ENCODE data around the gene DLG2. TPM values are rescaled to one million over a fixed set of nuclear protein-coding genes. Genes with fewer than 3 reads are reported as not detected.

Gene DLG2
- polyA plus RNA-seq, 1 donor = 8.1 TPM

DNA sequence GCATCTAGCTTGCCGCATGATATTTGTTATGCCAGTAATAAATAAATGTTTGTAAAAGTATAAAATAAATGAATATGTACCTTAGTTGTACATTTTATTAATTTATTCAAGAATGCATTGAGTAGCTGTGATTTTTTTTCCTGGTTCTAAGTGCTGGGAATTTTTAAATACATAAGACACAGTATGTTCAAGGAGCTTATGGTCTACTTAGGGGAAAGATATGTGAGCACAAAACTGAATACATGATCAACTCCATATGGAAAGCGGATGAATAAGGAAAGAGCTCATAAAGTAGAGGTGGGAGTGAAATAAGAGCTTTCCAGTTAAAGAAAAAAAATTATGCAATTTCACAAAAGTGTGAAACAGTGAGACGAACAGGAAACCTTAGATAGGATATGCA is 1396.7 kb downstream of the DLG2 start:
- WGBS (ENCODE audit: insufficient coverage, low lambda C conversion rate) = 78% methylated on average over 3 of the region's 3 CpGs
- Histone ChIP-seq H3K36me3 (ENCODE audit: control insufficient read depth, insufficient read depth, low read length) (no peaks in the 10 kb centered on the region), H3K4me1 (ENCODE audit: control insufficient read depth, insufficient read depth, low read length) (no peaks in the 10 kb centered on the region), H3K27me3 (ENCODE audit: control insufficient read depth, insufficient read depth, low read length) (no peaks in the 10 kb centered on the region), H3K27ac (ENCODE audit: low read length) (no peak overlapping the region), H3K9me3 (ENCODE audit: control insufficient read depth, low read depth, low read length) (no peaks in the 10 kb centered on the region), H3K4me3 (ENCODE audit: low read length) (no peak overlapping the region)
- no peak for DNase-seq

DNA sequence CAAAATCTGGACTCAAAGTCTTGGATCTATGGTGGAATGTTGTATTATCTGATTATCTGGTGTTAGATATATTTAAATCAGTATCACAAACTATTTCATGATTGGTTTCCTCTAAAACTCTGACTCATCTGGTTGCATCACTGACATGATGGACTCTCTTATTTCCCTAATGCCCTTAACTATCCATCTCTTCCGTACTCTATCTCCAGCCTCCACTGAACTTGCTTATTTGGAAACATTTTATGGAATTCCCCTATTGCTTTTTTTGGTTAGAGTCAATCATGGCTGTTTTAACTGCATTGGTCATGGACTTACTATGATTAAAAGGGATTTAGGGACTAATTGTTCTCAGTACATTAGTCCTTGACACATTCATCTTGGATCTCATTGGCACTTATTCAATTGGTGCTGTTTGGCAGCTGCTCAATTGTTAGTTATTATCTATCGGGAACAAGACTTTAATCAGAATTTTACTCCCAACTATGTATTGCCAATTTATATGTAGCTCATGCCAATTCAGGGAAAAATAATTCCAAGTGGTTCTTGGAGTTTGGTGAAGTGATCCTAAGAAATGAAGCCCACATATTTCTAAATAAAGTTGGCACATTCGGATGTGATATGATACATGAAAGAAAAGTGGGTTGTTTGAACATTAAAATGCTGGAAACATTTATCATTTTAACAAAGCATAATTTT is 1399.0 kb downstream of the DLG2 start:
- no peak overlapping the region for H3K4me3 ChIP-seq (ENCODE audit: low read length)
- H3K27me3 ChIP-seq (ENCODE audit: control insufficient read depth, insufficient read depth, low read length) = no peaks in the 10 kb centered on the region
- 83% methylated on average over 3 of the region's 3 CpGs for WGBS (ENCODE audit: insufficient coverage, low lambda C conversion rate)
- H3K4me1 ChIP-seq (ENCODE audit: control insufficient read depth, insufficient read depth, low read length) = no peaks in the 10 kb centered on the region
- DNase-seq = no peak
- H3K9me3 ChIP-seq (ENCODE audit: control insufficient read depth, low read depth, low read length) = no peaks in the 10 kb centered on the region
- H3K36me3 ChIP-seq (ENCODE audit: control insufficient read depth, insufficient read depth, low read length) = no peaks in the 10 kb centered on the region
- H3K27ac ChIP-seq (ENCODE audit: low read length) = no peak overlapping the region

DNA sequence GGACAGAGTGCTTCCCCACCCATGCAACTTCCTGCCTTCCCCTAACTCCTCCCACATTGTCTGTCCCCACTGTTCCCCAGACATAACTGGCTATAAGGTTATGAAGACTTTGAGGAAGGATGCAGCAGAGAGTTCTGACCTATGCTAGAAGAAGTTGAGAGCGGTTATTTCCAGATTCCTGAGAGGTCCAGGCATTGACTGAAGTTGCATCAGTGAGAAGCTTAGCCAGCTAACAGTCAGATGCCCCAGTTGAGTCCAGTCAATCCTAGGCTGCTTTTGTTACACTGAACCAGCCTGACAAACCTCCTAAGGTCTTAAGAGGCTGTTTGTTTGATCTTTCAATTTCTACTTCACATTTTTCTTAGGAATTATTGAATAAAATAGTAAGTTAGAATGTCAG is 1403.1 kb downstream of the DLG2 start:
- Histone ChIP-seq H3K4me3 (ENCODE audit: low read length) (no peak overlapping the region), H3K4me1 (ENCODE audit: control insufficient read depth, insufficient read depth, low read length) (no peaks in the 10 kb centered on the region), H3K27ac (ENCODE audit: low read length) (no peak overlapping the region), H3K9me3 (ENCODE audit: control insufficient read depth, low read depth, low read length) (no peaks in the 10 kb centered on the region), H3K36me3 (ENCODE audit: control insufficient read depth, insufficient read depth, low read length) (no peaks in the 10 kb centered on the region), H3K27me3 (ENCODE audit: control insufficient read depth, insufficient read depth, low read length) (no peaks in the 10 kb centered on the region)
- no CpG with 5 or more reads among the region's 1 CpG for WGBS (ENCODE audit: insufficient coverage, low lambda C conversion rate)
- no peak for DNase-seq

DNA sequence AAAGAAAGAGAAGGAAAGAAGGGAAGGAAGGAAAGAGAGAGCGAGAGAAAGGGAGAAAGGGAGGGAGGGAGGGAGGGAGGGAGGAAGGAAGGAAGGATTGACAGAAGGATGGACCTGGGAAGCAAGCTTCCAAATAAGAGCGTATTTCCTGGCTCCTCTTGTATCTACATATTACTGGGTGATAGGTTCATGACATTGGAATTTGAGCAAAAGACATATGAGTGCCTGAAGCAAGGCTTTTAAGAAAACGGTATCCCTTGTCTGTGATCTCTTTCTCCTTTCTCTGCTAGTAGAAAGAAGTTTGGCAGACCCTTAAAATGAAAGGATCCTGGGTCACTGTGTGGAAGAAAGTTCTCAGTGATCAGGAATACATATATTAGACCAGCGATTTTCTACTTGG is 1408.8 kb downstream of the DLG2 start:
- no peaks in the 10 kb centered on the region for H3K36me3 ChIP-seq (ENCODE audit: control insufficient read depth, insufficient read depth, low read length)
- no peak overlapping the region for H3K27ac ChIP-seq (ENCODE audit: low read length)
- no peaks in the 10 kb centered on the region for H3K4me1 ChIP-seq (ENCODE audit: control insufficient read depth, insufficient read depth, low read length)
- no peaks in the 10 kb centered on the region for H3K9me3 ChIP-seq (ENCODE audit: control insufficient read depth, low read depth, low read length)
- no peak for DNase-seq
- no peaks in the 10 kb centered on the region for H3K27me3 ChIP-seq (ENCODE audit: control insufficient read depth, insufficient read depth, low read length)
- 89% methylated on average over 1 of the region's 4 CpGs for WGBS (ENCODE audit: insufficient coverage, low lambda C conversion rate)
- no peak overlapping the region for H3K4me3 ChIP-seq (ENCODE audit: low read length)

DNA sequence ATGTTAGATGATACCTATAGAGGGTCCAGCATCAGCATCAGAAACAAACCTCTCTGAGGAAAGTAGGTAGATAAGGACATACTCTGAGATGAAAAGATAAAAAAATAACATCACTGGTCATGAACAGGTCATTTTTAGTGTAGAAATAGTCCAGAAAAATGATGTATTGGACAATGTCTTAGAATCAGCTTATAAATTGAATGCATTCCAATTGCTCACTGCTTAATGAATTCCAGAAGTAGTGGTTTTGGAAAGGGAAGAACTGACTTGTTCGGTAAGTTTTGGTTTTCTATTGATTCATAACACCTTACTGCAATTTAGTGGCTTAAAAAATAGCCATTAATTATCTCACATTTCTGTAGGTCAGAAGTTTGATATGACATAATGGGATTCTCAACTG is 1411.5 kb downstream of the DLG2 start:
- no peak for DNase-seq
- Histone ChIP-seq H3K9me3 (ENCODE audit: control insufficient read depth, low read depth, low read length) (no peaks in the 10 kb centered on the region), H3K4me1 (ENCODE audit: control insufficient read depth, insufficient read depth, low read length) (no peaks in the 10 kb centered on the region), H3K27ac (ENCODE audit: low read length) (no peak overlapping the region), H3K36me3 (ENCODE audit: control insufficient read depth, insufficient read depth, low read length) (no peaks in the 10 kb centered on the region), H3K27me3 (ENCODE audit: control insufficient read depth, insufficient read depth, low read length) (no peaks in the 10 kb centered on the region), H3K4me3 (ENCODE audit: low read length) (no peak overlapping the region)
- no CpG with 5 or more reads among the region's 1 CpG for WGBS (ENCODE audit: insufficient coverage, low lambda C conversion rate)

DNA sequence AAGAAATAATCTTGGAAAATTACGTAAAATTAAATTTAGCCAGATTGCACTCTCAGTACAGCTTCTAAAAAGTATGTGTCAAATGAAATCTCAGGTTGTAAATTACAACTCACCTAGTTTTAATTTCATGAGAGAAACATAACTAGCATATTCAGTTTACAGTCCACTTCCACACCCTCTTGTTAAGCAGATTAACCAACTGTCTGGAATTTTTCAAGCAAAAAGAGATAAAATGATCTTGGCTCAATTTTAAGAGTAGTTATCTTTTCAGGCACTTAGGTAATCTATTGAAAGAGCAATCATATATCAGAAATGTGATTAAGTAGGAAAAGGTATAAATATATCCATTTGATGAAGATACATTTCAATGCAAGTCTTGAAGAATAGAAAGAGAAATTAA is 1412.6 kb downstream of the DLG2 start:
- no peaks in the 10 kb centered on the region for H3K27me3 ChIP-seq (ENCODE audit: control insufficient read depth, insufficient read depth, low read length)
- no peak overlapping the region for H3K27ac ChIP-seq (ENCODE audit: low read length)
- 100% methylated on average over 1 of the region's 1 CpG for WGBS (ENCODE audit: insufficient coverage, low lambda C conversion rate)
- no peaks in the 10 kb centered on the region for H3K36me3 ChIP-seq (ENCODE audit: control insufficient read depth, insufficient read depth, low read length)
- no peaks in the 10 kb centered on the region for H3K9me3 ChIP-seq (ENCODE audit: control insufficient read depth, low read depth, low read length)
- no peak overlapping the region for H3K4me3 ChIP-seq (ENCODE audit: low read length)
- no peaks in the 10 kb centered on the region for H3K4me1 ChIP-seq (ENCODE audit: control insufficient read depth, insufficient read depth, low read length)
- no peak for DNase-seq

DNA sequence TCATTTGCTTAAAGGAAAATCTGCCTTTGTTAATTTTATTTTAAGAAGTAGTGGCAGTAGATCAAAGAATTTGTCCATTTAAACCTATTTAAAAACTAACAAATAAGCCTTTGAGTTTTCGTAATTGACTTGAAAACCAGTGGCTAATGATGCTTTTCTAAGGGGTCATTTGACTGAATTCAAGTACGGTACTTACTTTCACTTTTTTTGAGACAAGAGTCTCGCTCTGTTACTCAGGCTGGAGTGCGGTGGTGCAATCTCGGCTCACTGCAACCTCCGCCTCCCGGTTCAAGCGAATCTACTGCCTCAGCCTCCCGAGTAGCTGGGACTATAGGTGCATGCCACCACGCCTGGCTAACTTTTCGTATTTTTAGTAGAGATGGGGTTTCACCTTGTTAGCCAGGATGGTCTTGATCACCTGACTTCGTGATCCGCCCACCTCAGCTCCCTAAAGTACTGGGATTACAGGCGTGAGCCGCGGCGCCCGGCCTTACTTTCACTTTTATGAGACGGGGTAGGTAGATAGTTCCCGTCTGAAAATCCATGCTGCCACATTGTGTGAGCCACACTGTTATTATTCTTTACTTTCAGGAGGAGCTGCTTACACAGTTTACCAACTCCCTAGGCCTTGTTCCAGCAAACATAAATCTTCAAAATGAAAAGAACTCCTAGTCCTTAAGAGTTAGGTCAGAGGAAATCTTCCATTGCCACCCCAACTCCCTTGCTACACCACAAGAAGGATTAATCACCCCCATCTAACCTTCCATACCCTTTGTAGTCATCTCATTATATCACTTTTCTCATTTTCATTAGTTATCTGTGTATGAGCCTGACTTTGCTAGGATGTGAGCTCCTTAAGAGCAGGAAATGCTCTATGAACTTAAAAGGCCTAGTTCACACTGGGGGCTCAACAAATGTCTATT is 1414.4 kb downstream of the DLG2 start:
- DNase-seq = no peak
- no peaks in the 10 kb centered on the region for H3K27me3 ChIP-seq (ENCODE audit: control insufficient read depth, insufficient read depth, low read length)
- H3K9me3 ChIP-seq (ENCODE audit: control insufficient read depth, low read depth, low read length) = no peaks in the 10 kb centered on the region
- 83% methylated on average over 5 of the region's 20 CpGs for WGBS (ENCODE audit: insufficient coverage, low lambda C conversion rate)
- no peaks in the 10 kb centered on the region for H3K4me1 ChIP-seq (ENCODE audit: control insufficient read depth, insufficient read depth, low read length)
- H3K27ac ChIP-seq (ENCODE audit: low read length) = no peak overlapping the region
- H3K4me3 ChIP-seq (ENCODE audit: low read length) = no peak overlapping the region
- H3K36me3 ChIP-seq (ENCODE audit: control insufficient read depth, insufficient read depth, low read length) = no peaks in the 10 kb centered on the region

DNA sequence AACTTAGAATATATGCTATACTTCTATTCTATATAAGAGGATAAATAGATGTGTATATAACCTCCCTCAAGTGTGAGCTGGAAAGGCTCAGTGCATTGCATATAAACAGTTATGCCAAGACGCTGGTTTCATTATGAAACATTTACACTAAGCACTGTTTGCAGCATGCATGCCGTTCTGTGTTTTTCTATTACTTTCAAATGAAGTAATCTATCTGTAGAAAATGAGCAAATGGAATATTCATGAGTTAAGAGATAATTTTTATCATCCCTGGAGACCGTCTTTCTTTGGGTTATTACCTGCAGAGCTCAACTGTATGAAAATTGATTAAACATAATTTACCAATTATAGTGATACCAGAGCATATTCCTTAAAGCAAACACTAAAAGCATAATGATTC is 1415.2 kb downstream of the DLG2 start:
- 70% methylated on average over 2 of the region's 3 CpGs for WGBS (ENCODE audit: insufficient coverage, low lambda C conversion rate)
- H3K27ac ChIP-seq (ENCODE audit: low read length) = no peak overlapping the region
- no peaks in the 10 kb centered on the region for H3K4me1 ChIP-seq (ENCODE audit: control insufficient read depth, insufficient read depth, low read length)
- H3K4me3 ChIP-seq (ENCODE audit: low read length) = no peak overlapping the region
- no peaks in the 10 kb centered on the region for H3K9me3 ChIP-seq (ENCODE audit: control insufficient read depth, low read depth, low read length)
- DNase-seq = no peak
- H3K27me3 ChIP-seq (ENCODE audit: control insufficient read depth, insufficient read depth, low read length) = no peaks in the 10 kb centered on the region
- H3K36me3 ChIP-seq (ENCODE audit: control insufficient read depth, insufficient read depth, low read length) = no peaks in the 10 kb centered on the region

DNA sequence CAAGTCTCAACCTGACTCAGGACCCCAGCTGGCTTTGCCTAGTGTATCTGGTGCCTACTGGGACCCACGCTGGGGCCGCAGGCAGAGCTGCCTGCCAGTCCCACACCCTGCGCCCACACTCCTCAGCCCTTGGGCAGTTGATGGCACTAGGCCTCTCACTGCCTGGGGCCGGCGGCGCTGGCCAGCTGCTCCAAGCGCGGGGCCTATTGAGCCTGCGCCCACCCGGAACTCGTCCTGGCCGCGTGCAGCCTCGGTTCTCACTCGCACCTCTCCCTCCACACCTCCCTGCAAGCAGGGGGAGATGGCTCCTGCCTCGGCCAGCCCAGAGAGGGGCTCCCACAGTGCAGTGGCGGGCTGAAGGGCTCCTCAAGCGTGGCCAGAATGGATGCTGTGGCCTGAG is 1432.4 kb downstream of the DLG2 start:
- Histone ChIP-seq H3K4me3 (ENCODE audit: low read length) (no peak overlapping the region), H3K36me3 (ENCODE audit: control insufficient read depth, insufficient read depth, low read length) (no peaks in the 10 kb centered on the region), H3K9me3 (ENCODE audit: control insufficient read depth, low read depth, low read length) (peaks cover 9% of the 10 kb centered on the region), H3K27ac (ENCODE audit: low read length) (no peak overlapping the region), H3K4me1 (ENCODE audit: control insufficient read depth, insufficient read depth, low read length) (no peaks in the 10 kb centered on the region), H3K27me3 (ENCODE audit: control insufficient read depth, insufficient read depth, low read length) (no peaks in the 10 kb centered on the region)
- DNase-seq = no peak
- no CpG with 5 or more reads among the region's 18 CpGs for WGBS (ENCODE audit: insufficient coverage, low lambda C conversion rate)

DNA sequence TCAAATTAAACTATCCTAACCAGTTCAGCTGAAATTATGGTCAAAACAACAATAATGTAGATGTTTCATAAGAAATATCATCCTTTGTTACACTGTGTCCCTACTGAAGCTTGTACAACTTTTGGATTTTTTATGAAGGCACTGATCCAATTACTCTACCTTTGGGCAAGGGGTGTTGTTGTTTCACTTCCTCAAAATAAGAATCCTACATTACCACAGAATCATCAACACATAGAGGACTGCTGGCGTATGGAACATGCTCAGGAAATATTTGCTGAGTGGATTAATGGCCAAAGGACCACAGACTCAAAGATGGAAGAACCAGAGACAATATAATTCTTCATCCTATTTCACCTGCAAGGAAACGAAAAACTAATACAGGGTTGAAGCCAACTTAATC is 1433.4 kb downstream of the DLG2 start:
- Histone ChIP-seq H3K4me3 (ENCODE audit: low read length) (no peak overlapping the region), H3K27me3 (ENCODE audit: control insufficient read depth, insufficient read depth, low read length) (no peaks in the 10 kb centered on the region), H3K36me3 (ENCODE audit: control insufficient read depth, insufficient read depth, low read length) (no peaks in the 10 kb centered on the region), H3K9me3 (ENCODE audit: control insufficient read depth, low read depth, low read length) (peaks cover 9% of the 10 kb centered on the region), H3K4me1 (ENCODE audit: control insufficient read depth, insufficient read depth, low read length) (no peaks in the 10 kb centered on the region), H3K27ac (ENCODE audit: low read length) (no peak overlapping the region)
- WGBS (ENCODE audit: insufficient coverage, low lambda C conversion rate) = 80% methylated on average over 1 of the region's 2 CpGs
- DNase-seq = no peak
